Hematopoietic multipotent progenitor cell (in vitro differentiated cells): Measurements from ENCODE around the gene INSRR. TPM values are rescaled to one million over a fixed set of nuclear protein-coding genes. Genes with fewer than 3 reads are reported as not detected.

Experiments used
- DNase-seq, 3 donors: peaks; one replicate each; pipeline ENCODE4 v3.0.0-alpha.2; 2011 to 2015; ENCODE audit warnings: low read depth in 2 of 3, low spot score in 2 of 3
- total RNA-seq: library from RNA; depleted of rRNA; stranded (reverse); fragments of >200 nt; gene quantifications from one replicate; pipeline ENCODE4 v1.2.3, GENCODE V29; 2012

Gene INSRR
- total RNA-seq, 1 donor = under 0.01 TPM

DNA sequence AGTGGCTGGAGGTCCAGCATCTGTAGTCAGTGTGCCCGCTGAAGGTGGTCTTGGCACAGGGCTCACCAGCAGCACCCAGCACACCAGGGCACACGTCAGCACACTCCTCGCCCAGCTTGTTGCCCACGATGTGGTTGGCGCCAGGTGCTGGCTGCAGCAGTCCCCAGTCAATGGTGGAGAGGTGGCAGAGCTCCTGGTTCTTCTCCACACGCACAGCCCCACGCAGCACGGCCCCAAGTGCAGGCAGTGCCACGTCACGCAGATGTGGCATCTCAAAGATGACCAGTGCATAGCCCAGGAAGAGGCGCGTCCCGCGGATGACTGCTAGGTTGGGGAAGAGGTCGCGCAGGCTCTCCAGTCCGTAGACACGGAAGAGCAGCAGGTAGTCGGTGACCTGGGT lies 5.2 kb downstream of the INSRR start:
- DNase-seq = no peak

DNA sequence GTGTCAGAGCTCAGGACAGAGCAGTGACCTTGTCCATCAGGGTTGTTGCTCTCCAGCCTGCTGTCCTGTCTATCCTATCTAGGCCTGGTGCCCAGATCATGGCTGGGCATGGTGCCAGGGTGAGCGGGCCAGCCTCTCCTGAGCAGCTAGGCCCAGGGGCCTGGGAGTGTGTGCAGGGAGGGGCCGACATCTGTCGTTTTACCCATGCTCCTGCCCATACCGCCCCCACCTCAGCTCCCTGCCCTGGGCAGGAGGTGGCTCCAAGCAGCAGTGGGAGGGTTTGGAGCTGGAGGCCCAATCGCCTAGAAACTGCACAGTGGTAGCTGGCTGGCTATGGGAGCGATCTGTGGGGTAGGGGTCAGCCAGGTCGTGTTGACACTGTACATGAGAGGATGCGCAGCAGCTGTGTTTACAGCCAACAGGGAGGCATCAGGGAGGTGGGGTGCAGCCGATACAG lies 6.5 kb downstream of the INSRR start:
- DNase-seq = no peak

DNA sequence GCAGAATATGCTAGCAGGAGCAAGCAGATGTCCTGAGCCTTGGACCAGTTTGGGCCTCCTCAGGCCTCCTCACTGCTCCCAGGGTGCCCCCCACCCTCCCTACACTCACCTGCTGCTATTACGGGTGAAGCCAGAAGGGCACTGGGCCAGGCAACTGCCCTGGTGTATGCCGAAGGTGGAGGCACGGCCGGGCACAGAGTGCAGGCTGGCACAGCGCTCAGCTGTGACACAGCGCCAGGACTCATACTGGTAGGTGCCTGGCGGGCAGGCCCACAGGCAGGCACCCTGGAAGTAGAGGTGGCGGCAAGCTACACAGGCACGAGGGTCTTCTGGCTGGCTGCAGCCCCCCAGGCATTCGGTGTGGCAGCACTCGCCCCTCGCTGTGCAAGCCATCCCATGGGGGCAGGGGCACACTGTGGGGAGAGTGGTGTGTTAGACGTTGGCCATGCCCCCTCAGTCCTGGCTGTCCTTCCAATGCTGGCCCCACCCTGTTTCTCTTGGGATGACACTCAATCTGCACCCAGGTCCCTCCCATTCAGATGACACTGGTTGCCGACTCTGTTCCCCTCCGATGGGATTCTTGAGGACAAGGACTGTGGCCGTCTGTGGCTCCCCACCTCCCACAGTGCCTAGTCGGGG lies 7.0 kb downstream of the INSRR start:
- DNase-seq = no peak

DNA sequence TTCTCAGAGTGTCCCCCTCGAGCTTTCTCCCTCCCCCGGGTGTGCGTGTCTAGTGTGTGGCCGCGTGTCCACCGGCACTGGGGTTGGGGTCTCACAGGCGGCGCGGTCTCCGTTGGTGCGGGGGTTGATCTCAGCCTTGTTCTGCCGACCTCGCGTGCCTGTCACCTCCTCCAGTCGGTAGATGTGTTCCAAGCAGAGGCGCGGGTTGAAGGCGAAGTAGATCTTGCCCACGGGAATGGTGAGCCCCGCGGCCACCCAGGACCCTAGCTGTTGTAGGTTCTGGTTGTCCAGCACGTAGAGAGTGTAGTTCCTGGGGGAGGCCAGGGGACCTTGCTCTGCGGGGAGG lies 9.8 kb downstream of the INSRR start:
- DNase-seq = no peak

DNA sequence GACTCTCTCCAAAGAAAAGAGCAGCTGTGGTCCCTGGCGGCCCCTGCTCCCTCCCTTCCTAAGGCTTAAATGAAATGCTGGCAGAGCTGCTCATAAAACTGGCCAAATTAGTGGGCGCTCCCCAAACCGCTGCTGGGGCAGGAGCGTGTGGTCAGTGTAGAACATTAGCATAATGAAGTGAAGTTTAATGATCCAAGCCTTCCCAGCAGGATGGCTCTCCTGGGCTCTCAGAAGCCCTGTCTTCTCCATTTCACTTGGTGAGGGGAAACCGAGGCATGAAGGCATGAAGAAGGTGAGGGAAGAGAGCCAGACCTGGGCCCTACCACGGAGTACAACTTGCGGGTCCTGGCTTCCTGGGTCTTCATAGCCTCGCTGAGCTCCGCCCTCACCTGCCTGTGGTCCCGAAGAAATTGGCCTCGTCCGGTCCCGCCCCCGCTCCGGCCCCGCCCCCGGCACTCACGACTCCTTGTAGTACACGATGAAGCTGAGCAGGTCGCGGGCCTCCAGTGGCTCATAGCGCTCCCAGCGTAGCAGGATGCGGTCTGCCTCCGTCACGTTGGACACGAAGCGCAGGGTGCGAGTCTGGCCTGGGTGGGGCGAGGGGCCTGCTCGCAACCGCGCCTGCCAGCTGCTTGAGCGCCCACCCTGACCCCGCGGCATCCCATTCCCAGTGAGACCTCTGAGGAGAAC lies 10.3 kb downstream of the INSRR start:
- peak; percentile 19 to 42 (median 39) for DNase-seq

DNA sequence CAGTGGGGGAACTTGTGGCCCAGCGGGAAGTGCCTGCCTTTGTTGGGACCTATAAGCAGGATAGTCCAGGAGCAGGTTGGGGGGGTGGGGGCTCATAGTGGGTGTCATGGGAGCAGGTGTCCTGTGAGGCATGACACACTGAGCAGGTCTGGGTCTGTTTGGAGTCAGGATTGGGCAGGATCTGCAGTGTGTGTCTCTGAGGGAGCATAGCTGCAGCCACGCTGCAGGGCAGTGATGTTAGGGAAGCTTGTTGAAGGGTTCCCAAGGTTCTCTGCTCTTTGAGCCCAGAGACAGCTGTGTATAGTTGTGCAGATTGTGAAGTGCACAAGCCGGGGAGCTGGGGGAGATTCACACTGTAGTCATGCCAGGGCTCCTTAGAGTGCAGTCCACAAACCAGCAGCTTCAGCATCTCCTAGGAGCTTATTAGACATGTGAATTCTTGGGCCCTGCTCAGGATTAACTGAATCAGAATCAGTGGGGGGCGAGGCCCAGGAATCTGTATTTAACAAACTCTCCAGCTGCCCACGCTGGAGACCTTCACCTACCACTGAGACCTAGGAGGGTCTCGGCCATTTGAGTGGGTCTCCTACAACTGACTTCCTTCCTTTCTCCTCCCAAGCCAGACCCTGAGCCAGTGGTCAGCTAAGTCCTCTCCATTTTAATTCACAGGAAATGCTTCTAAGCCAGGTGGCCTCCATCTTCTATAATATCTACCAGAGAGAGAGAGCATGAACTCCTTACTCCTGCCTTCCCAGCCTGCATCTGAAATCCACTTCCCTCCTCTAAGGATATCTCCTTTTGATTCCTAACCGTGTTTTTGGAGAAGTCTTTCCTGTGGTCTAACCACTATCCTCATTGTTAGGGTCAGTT lies 11.1 kb downstream of the INSRR start:
- no peak for DNase-seq

DNA sequence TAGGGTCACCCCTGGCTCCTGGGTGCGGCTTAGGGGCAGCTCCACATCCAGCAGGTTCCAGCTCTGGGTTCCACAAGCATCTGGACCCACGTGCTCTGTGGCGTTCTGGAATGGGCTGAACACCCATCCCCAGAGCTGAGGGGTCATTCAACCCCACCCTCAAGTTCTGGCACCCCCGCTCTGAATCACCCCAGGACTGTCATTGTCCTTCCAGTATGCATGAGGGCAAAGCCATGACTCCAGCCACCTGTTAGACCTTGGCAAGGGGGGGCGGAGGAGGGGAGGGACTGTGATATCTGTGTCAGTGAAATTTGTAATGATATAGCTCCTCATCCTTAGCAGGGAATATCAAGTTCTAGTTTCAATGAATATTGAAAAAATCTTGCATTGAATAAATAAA lies 12.3 kb downstream of the INSRR start:
- no peak for DNase-seq

DNA sequence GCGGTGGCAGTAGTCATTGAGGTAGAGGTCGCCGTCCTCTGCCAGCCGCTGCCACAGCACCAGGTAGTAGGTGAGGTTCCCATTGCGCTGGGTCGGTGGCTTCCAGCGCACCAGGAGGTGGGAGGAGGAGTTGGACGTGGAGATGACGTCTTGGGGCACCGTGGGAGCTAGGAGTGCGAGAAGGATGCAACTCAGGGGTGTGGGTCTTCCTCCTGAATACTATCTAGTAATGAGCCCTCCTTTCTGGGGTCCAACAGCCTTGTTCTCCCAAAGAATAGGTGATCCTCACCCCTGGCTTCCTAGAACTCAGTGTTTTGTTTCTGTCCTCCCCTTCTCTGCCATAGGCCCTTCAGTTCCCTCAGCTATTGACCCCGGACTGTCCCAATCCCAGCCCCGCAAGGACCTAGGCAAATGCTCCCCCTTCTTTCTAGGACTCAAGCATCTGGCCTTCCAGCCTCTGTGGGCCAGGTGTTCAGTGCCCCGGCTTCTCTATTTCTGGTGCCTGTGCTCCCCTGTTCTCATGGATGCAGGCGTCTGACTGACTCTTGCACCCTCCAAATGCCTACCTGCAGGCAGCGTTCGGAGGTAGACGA lies 12.9 kb downstream of the INSRR start:
- DNase-seq = no peak

DNA sequence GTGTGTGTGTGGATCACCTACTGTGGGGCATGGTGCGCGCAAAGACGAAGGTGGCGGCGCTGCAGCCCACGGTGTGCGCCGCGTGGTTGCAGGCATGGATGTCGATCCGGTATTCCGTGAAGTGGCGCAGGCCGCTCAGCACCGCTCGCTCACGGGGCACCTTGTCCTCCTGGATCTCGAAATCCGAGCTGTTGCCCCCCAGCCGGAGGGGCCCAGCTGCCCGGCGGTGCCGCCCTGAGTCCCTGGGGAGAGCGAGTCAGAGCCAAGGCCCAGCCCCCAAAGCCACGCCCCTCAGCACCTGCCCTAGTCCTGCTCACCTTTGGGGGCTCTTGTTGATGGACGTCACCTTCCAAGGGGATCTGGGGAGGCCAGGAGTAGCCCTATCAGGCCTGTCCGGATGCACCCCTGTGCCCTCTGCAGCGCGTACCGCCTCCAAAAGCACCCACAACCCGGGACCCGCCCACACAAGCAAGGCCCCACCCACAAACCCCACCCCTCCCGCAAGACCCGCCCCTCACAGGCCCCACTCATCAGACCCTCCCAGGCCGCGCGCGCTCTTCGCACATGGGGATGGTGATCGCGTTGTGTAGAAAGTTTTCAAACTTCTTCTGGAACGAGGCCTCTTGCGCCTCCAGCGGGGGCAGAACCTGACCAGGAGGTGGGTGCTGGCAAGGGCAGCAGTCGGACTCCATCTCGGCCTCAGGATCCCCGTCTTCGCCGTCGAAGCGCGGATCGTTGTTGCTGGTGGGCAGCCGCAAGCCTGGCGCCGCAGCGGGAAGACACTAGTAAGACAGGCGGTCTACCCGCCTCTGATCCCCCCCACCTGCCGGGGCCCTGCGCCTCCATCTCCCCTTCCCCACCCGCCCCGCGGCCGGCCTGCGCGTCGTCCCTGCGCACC lies 13.6 kb downstream of the INSRR start:
- DNase-seq = peak in 2 of 3 donors; percentile 54 to 68

DNA sequence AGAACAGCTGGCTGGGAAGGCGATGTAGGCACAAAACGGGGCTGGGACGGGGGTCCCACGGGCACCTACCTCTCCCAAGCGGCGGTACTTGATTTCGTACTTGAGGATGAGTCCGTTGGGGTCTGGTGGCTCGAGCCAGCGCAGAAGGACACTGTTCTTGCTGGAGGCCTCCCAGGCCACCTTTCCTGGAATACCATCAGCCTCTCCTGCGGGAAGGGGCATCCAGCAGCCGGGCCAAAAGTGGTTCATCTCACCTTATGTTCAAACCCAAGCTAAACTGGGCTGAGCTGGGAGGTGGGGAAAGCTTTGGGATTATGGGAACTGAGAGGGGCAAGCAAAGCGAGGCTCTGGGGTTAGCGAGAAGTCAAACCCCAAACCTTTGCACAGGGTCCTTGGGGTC lies 14.3 kb downstream of the INSRR start:
- DNase-seq = no peak

DNA sequence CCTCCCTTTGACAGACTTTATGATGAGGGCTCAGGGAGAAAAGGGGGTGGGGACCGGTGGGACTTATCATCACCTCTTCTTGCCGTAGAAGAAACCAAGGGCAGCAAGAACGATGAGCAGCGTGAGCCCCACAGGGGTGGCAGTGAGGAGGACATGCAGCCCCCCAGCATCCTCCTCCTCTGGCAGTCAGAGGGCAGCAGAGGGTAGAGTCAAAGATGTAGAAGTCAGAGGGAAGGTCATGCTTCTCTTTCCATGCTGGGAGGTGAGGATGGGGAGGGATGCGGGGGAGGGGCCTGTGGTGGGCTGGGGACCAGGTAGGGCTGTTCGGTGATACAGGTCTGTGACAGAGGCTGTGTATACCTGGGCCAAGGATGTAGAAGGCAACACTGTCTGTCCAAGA lies 14.8 kb downstream of the INSRR start:
- DNase-seq = peak in 1 of 3 donors; percentile 36

DNA sequence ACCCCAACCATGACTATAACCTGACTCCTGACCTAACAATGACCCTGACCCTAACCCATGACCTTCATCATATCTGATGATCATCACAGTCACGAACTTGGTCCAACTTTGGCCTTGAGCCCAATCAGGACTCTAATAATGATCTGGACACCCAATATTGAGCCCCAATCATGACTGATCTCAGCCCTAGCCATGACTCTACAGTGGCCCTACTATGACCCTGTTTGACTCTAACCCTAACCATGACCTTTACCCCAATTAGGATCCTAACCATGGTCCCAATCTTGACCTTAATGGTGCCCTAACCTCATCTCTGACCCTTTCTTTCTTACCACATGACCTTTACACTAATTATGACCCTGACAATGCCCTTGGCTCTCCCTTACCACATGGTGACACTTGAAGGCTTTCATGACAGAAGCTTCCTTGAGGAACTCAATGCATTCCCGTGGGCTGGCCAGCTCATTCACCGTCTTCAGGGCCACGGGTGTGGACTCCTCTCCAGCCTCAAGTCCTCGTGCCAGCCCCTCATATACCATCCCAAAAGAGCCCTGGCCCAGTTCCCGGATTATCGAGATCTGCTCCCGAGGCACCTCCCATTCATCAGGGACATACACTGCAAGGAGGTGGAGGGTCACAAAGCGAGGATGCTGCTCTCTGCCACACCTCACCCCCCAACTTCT lies 16.2 kb downstream of the INSRR start:
- DNase-seq = no peak

DNA sequence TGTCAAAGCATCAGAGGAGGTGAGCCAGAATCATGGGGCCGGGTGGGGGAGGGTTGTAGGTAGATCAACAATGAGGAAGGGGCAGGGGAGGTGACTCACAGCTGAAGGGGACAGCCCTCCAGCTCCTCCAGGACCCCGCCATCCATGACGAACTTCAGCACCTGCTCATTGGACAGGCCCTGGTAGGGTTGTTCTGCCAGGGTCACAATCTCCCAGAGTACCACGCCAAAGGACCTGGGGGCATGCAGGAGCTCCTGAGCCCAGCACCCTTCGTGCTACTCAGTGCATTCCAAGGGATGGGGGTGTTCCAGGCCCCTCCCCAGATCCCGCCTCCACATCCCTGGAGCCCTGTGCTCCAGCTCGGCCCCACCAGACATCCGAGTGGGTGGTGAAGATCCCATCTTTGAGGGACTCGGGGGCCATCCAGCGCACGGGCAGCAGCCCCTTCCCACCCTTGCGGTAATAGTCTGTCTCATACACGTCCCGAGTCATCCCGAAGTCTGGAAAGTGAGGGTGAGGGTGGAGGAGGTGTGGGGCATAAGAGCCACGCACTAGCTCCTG lies 17.5 kb downstream of the INSRR start:
- DNase-seq = no peak

DNA sequence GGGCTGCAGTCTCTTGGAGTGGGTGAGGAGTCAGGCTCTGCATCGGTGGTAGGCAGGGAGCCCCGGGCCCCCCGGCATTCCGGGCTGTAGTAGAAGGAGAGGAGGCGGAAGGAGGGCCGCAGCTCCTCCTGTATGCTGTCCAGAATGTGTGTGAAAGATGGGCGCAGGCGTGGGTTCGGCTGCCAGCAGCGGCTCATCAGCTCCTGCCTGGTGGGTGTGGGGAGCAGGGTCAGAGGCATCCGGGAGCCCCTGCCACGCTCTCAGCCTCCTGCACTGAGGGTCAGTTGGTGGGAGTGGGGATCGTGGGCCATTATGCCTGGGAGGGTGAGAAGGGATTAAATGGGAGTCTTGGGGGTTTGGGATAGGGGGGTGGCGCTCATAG lies 18.0 kb downstream of the INSRR start:
- no peak for DNase-seq

DNA sequence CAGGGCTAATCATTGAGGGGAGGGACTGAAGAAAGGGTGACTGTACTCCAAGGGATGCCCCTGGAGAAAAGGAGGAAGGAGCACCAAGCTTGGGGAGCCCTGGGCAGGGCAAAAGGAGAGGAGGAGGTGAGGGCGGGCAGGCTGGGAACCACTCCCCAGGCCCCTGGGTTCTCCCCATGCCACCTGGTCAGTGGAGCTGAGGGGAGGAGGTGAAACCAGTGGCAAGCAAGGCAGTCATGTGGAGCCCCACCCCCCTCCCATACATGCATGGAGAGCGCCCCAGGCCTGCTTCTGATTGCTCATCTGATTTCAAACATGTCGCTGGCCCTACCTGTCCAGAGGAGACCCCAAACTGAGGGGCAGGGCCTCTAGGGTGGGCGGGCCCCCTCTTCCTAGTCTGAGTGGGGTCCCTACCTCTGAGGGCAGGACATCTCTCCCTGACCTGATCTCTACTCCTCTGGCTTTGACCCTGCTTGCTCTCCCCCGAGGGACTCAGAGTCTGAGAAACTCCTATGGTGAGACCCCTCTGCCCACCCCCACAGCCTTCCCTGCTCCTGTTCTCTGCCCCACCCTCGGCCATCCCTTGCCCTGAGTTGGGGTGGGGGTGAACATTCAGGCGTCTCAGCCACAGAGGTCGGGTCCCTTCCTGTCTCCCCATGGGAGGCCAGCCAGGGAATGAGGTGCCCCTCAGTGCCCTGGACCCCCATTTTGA lies 18.6 kb downstream of the INSRR start:
- DNase-seq = no peak

DNA sequence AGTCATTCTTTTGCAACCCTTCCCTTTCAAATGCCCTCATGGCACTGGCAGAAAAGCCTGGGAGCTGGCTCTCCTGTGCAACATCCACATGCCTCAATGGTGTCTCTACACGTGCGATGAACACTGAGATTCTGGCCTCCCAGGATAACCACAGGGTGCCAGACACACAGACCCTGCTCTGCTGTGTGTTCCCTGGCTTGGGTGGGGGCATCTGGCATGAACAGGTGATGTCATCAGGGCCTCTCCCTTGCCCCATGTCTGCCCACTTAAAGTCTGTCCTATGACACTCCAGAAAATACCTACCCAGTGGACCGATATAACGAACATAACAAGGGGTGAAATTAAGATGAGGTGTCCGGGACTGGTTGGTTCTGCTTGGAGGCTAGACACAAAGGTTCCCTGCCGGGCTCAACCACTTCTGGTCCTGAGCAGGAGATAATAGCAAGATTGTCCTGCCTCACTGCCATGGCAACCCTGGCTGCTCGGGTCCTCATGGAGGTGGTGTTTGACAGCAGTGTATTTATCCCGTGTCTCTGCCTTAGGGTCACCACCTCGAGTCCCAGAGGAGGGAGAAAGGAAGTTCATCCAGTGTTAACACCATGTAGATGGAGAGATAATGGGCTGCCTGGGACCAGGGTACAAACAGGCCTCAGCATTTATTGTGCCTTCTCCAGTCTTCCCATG lies 19.3 kb downstream of the INSRR start:
- no peak for DNase-seq

DNA sequence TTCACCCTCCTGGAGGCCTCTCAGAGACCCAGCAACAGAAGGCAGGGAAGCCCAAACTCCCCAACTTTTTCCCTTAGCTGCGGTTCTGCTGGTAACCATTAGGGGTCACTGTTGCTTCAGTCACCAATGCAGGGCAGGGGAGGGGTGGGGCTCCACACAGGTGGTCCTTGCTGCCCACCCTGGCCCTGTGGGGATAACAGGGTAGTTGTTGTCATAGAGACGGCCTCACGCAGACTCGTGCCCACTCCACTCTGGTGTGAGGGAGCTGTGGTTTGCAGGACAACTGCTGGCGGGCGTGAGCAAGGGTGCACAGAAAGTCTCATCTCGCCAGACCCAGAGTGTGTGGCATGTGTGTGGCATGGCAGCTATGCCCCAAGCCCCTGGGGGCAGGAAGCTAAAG lies 19.9 kb downstream of the INSRR start:
- DNase-seq = peak in 1 of 3 donors; percentile 70

DNA sequence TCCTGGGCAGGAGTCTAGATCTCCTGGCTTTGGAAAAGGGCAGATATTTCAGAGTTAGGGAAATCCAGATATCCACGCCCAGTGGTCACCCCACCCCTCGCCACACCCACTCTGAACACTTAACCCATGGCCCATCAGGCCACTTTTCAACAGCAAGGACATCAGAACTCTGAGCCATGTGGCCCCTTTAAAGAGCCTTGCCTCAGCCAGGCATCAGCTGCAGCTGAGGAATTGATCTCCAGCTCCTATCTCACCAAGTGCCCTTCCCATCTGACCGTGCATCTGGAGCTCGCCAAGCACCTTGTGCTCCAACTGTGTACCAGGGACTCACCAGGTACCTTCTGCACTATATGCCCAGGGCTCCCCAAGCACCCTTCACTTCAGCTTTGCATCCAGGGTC lies 22.0 kb downstream of the INSRR start:
- no peak for DNase-seq
